M059J (cell line): ENCODE results near the gene ADAM19. TPM values are rescaled to one million over a fixed set of nuclear protein-coding genes. Genes with fewer than 3 reads are reported as not detected.
"Not testable (repeated sequence)": the region's sequence is repeated elsewhere in the genome, so short reads cannot be mapped to it uniquely, and the experiment has no call there.

Source experiments
- DNase-seq: peaks from one replicate; pipeline ENCODE4 v3.0.0-alpha.2; 2012; ENCODE audit warnings: low read depth
- total RNA-seq: library from RNA; depleted of rRNA; stranded (reverse); fragments of >200 nt; shearing (Covaris generic); gene quantifications from 2 replicates; pipeline ENCODE4 v1.2.3, GENCODE V29; 2014

ADAM19 gene
- total RNA-seq, 1 experiment from 2014 or later = 57.2 TPM

DNA sequence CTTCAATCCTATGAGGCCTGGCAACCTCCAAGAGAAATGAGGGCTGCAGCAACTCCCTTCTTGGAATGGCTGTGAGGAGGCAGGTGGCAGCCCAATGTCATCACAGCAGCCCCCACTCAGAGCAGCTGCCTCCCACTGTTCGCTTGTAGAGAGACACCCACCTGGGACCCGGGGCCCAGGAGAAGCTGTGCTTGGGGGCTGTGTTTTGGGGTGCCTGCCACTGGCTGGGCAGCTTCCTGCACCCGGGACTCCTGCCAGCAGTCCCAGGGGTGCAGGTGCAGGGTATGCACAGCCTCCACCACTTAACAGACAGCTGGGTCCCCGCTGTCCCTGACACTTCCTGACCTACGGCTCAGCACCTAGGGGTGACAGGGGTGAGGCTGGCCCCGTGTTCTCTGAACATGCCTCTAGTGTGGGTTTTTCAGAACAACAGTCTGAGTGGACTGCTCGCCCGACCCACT is 89.3 kb downstream of the ADAM19 start:
- no peak for DNase-seq

DNA sequence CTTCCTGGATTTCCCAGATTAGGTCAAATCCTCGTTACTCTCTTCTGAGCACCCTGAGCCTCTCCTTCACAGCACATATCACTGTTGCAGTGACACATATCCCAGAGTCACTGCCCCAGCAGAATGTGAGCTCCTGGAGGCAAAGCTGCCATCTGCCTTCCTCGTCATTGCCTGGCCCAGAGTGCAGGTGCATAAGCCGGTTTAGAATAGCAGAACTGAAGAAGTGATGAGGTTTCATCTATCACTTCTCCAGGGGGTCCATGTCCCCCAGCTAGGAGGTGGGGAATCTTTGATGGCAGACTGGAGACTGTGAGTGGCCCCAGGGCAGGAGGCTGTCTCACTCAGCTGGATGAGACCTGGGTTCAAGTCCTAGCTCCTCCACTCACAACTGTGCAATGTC is 89.8 kb downstream of the ADAM19 start:
- DNase-seq = no peak

DNA sequence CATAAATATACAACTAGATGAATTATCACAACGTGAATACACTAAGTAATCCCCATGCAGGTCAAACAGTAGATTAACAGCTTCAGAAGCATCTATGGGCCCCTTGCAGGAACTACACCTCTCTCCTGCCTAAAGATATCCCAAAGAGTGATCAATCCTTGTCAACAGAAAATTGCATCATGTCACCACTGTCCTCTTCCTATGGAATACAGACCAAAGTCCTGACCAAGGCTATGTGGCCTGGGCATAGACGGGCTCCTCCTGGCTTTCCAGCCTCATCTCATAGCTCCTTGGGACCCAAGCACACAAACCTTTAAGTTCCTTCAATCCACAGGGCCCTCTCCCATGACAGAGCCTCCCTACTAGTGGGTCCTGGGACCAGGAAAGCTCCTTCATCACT is 90.2 kb downstream of the ADAM19 start:
- DNase-seq = no peak

DNA sequence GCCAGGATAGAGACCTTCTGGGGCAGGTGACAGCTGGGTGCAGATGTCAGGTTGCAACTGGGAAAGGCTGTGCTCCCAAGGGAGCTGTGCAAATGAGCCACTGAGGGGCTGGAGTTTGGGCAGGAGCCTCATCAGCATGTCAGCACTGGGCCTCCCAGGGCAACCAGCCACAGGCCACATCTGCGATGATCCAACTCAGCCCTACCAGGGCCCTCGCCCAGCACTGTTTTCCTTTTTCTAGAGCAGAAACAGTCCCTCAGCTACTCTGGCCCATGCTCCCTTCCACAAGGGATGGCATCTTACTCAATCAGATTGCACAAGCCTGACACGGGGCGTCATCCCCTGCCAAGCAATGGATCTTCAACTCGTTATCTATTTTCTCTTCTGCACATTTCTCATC is 90.8 kb downstream of the ADAM19 start:
- DNase-seq = no peak

- DNase-seq = not testable (repeated sequence)
Measured at GRCh38 chr5:157482702-157483101, 92.9 kb downstream of the ADAM19 start.

DNA sequence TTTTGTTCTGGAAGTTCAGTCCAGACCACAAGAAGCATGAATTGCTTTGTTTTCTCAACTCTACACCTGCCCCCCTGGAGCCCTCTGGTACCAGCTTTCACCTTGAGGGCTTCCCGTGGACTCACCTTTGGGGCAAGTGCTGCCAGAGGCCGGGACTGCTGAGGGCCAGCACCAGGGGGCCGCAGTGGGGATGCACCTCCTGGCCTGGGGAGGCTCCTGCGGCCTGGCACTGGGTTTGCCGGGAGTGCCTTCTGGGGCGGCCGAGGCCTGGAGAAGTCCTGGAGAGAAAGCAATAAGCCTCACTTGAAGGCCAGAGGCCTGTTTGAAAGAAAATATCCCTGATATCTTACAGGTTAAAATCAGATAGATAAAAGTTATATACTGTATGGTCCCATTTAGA is 93.9 kb downstream of the ADAM19 start:
- DNase-seq = no peak

- DNase-seq = no peak
Measured at GRCh38 chr5:157481265-157481664, 94.3 kb downstream of the ADAM19 start.

GRCh38 chr5:157479612-157480510 is 95.7 kb downstream of the ADAM19 start:
- DNase-seq = no peak

DNA sequence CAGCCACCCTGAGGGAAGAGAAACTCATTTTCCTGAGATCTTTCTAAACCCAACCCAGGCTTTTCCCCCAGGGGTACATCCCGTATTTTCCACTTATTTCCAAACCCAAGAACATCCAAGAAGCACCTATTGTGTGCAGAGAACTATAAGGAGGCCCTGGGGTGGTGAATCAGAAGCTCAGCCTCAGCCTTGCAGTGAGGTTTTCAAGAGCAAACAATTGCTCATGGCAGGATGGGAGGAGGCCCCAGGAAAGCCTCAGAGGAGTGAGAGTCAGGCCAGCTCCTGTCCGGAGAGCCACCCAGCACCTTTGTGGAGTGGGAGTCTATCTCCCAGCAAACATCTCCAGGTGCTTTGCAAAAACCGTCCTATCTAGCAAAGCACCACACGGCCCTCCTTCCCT is 96.4 kb downstream of the ADAM19 start:
- no peak for DNase-seq

GRCh38 chr5:157478726-157479125 is 96.8 kb downstream of the ADAM19 start:
- DNase-seq = no peak

DNA sequence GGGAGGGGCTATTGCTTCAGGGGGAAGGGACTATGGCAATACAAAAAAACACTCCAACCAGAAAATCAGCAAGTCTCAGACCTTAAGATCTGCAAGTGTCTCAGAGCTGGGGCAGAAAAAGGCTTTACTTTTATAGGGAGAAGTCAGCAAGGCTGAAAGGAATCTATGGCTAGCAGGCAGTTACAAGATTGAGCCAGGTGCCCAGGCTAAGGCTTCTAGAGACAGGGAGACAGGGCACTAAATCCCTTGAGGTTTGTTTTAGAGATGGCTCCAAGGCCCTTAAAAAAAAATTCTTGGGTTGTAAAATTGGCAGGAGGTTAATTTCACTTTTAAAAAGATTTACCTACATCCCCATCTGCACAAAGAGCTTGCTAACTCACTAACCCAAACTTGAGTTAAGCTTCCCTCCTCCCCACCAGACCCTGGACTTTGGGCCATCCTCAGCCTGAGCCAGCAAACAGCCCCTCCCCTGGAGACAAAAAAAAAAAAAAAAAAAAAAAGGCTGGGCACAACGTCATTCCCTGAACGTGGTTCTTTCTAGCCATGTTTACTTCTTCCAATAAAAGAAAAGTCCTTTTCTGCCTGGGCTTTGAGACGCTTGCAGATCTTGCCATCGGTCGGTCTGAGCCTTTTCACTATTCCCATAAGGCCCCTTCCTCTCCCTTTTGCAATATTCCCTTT is 97.6 kb downstream of the ADAM19 start:
- DNase-seq = no peak

GRCh38 chr5:157476702-157477408 is 98.7 kb downstream of the ADAM19 start:
- peak; percentile 73 for DNase-seq

- DNase-seq = no peak
Measured at GRCh38 chr5:157475432-157475831, 100.1 kb downstream of the ADAM19 start.

- peak; percentile 72 for DNase-seq
Measured at GRCh38 chr5:157473383-157474320, 101.9 kb downstream of the ADAM19 start.

- DNase-seq = peak; percentile 36
Measured at GRCh38 chr5:157471709-157472108, 103.9 kb downstream of the ADAM19 start.

DNA sequence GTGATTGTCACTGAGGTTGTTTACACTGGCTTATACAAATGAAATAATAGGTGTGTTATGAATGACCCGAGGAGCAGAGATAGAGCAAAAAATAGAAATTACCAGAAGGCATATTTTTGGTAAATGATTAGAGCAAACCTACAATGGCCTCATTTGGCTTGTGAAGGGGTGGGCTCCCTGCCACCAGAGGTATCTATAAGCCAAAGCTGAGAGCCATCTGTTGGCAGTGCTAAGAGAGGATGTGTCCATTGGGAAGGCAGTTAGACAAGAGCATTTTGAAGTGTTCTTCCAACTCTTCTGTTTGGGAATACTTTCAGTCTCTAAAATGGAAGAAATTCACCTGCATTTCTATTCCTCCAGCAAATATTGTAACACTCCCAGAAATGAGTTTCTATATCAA is 104.9 kb downstream of the ADAM19 start:
- no peak for DNase-seq

DNA sequence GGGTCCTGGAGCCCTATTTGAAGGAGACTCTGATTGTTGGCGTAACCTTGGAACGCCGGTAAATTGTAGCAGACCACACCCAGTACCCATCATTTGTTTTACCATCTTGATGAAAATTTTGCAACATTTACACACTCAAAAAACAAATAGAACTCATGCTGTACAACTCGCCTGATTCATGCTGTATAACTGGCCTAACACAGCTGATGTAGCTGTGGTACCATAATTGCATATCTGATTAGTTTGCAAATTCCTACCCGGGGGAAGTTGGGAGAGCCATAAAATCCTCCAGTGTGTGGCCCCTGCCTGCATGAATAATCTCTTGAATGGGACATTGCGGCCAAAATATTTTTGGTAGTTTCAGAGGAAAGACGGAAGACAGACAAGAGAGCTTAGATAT is 105.9 kb downstream of the ADAM19 start:
- no peak for DNase-seq

DNA sequence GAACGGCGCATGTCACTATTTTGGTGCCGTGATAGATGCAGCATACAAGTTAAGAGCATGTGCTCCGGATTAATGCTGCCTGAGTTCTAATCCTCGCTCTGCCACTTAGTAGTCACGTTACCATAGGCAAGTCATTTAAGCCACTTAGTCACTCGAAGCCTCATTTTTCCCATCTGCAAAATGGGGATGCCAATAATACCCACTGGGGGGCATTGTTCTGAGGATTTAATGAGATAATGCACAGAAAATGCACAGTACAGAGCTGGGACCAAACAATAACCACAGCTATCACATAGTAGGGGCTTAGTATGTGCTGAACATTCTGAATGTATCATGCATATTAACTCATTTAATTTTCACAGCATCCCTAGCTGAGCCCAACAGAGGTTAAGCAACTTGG is 106.5 kb downstream of the ADAM19 start:
- DNase-seq = no peak

DNA sequence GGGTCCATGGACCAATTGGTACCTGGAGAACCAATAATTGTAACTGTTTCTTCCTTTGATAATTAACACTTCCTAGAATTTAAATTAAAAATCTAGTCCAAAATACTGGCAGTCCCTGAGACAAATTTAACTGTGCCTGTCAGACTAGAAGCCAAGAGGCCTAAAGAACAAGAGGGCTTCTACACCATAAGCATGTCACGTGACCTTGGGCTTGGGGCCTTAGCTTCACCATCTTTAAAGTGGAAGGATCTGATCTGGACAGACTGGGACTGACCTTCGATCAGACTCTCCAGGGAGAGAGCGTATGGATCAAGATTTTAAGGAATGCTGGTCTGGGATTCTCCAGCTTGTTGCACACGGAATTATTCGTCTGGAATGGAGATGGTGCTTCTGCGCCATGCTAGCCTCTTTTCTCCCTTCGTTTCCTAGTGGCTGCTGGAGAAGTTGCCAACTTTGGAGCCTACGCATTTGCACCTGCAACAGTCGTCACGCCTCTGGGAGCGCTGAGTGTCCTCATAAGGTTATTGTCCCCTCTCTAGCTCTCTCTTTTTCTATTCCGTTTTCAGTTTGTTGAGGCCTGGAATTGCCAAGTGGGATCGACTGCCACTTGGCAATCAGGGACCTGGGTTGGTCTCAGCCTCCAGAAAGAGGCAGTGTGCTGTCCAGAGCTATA is 107.1 kb downstream of the ADAM19 start:
- DNase-seq = no peak

DNA sequence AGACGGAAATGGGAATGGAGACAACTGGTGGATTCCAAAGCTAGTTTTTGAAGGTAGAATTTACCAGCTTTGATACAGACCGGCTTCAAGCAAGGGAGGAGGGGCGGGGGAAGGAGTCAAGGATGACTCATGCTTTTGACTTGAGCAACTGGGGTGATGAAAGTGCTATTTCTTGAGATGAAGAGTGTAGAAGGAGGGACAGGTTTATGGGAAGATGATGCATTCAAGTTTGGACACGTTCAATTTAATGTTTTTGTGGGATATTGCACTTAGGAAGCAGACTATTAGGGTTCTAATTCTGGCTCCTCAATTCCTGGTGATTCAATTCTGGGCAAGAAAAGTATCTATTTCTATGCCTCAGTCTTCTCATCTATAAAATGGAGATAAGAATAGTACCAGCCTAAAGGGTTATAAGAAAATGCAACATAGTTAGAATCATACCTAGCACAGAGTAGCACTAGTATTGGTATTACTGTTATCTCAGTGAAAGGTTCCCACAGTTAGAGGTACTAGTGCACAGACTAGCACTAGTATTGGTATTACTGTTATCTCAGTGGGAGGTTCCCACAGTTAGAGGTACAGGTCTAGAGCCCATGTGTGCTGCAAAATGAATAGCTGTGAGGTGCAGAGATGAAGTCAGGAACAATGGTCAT is 110.9 kb downstream of the ADAM19 start:
- peak; percentile 92 for DNase-seq
